Neutrophil (primary cell): ENCODE data around the gene STYX.

Experiments
- H3K27ac ChIP-seq: fragments of 200-600 bp; sonication (generic); 2 replicates; pipeline ENCODE4 v1.5.1; 2016; ENCODE audit warnings: mild to moderate bottlenecking, moderate library complexity
- H3K27me3 ChIP-seq: fragments of 200-600 bp; sonication (generic); 2 replicates; pipeline ENCODE4 v1.6.0; 2016; ENCODE audit warnings: mild to moderate bottlenecking
- H3K36me3 ChIP-seq: fragments of 200-600 bp; sonication (generic); 2 replicates; pipeline ENCODE4 v1.5.1; 2017
- H3K4me1 ChIP-seq, 2 experiments: fragments of 200-600 bp in 1 of 2; sonication (generic) in 1 of 2; 1 replicate in 1 of 2; 2 replicates in 1 of 2; pipeline versions ENCODE4 v1.5.1 to v1.6.1; 2013 to 2016; ENCODE audit warnings: low read depth in 1 of 2, low read length in 1 of 2, mild to moderate bottlenecking in 1 of 2, moderate library complexity in 1 of 2; ENCODE audit not compliant: control insufficient read depth in 1 of 2, insufficient read depth in 1 of 2
- H3K4me3 ChIP-seq, 2 experiments: fragments of 200-600 bp in 1 of 2; sonication (generic) in 1 of 2; 1 replicate in 1 of 2; 2 replicates in 1 of 2; pipeline ENCODE4 v1.5.1; 2013 to 2016; ENCODE audit warnings: low read depth in 1 of 2, low read length in 1 of 2, mild to moderate bottlenecking in 1 of 2, moderate library complexity in 1 of 2
- H3K9me3 ChIP-seq: fragments of 200-600 bp; sonication (generic); 2 replicates; pipeline ENCODE4 v1.5.1; 2016
- TF ChIP-seq, protein P1 (sequence below): fragments of 200-600 bp; sonication (generic); IDR thresholded peaks from 2 replicates; pipeline ENCODE4 v1.5.1; 2016; ENCODE audit warnings: antibody characterized with exemption

STYX gene

DNA sequence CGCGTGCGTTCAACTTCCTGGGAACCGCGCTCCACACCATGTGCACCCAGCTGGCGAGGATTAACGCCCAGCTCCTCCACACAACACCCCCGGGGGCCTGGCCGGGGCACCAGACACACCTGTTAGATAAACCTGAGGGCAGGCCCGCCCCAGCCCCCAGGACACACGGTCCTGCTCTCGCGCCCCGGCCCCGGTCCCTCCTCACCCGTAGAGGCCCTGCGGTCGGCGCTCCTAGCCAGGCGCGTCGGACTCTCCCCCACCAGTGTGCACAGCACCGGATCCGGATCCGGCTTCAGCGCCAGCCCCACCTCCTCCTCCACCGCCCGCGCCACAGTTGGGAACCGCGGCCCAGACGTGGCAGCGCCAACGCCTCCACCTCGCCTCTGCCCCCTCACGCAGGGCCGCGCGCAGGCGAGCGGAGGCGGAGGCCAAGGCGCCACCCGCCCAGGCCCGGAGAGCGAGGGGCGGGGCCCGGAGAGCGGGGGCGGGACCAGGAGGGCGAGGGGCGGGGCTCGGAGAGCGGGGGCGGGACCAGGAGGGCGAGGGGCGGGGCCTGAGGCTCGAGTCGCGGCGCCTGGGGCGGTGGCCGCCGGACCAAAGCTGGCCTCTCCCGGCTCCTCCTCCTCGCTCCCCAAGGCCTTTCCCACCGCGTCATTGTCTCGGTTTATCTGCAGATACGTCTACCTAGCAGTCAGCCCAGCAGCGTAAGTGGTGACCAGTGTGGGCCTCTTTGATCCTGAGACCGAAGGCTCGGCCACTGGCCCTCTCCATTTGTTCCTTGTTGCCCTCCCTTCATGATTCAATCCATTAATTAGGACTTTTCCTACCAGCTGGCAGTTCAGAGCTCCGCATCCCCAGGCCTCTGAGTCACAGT, 61.5 kb downstream of the STYX start, which contains the start of gene GNPNAT1:
Gene GNPNAT1, minus strand, starts transcription at position 385 of the 874 bp plus-strand sequence. CDS start 6,957 bp downstream, outside the sequence.
- Histone ChIP-seq H3K36me3 (no peaks in the 10 kb centered on the region), H3K4me3 (peak within 1 kb of the TSS; percentile 60 to 84), H3K27me3 (peaks cover 17% of the 10 kb centered on the region), H3K27ac (peak within 1 kb of the TSS; percentile 54), H3K4me1 (peaks cover 10 to 21% of the 10 kb centered on the region in 2 experiments), H3K9me3 (no peaks in the 10 kb centered on the region)
- TF ChIP-seq, protein P1, sequence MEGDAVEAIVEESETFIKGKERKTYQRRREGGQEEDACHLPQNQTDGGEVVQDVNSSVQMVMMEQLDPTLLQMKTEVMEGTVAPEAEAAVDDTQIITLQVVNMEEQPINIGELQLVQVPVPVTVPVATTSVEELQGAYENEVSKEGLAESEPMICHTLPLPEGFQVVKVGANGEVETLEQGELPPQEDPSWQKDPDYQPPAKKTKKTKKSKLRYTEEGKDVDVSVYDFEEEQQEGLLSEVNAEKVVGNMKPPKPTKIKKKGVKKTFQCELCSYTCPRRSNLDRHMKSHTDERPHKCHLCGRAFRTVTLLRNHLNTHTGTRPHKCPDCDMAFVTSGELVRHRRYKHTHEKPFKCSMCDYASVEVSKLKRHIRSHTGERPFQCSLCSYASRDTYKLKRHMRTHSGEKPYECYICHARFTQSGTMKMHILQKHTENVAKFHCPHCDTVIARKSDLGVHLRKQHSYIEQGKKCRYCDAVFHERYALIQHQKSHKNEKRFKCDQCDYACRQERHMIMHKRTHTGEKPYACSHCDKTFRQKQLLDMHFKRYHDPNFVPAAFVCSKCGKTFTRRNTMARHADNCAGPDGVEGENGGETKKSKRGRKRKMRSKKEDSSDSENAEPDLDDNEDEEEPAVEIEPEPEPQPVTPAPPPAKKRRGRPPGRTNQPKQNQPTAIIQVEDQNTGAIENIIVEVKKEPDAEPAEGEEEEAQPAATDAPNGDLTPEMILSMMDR = peak; percentile 39

- H3K36me3 ChIP-seq = no peaks in the 10 kb centered on the region
- H3K4me1 ChIP-seq = peaks cover 10 to 21% of the 10 kb centered on the region in 2 experiments
- H3K4me3 ChIP-seq = peak overlapping the region; percentile 34 to 84
- H3K27ac ChIP-seq = peak overlapping the region; percentile 54
- peaks cover 17% of the 10 kb centered on the region for H3K27me3 ChIP-seq
- no peaks in the 10 kb centered on the region for H3K9me3 ChIP-seq
- TF ChIP-seq, protein P1 = no peak
These were observed 62.1 kb downstream of the STYX start for GRCh38 chr14:52792097-52792415.

- H3K27me3 ChIP-seq = peaks cover 17% of the 10 kb centered on the region
- TF ChIP-seq, protein P1 = no peak
- H3K36me3 ChIP-seq = no peaks in the 10 kb centered on the region
- H3K27ac ChIP-seq = no peak overlapping the region
- peaks cover 10 to 21% of the 10 kb centered on the region in 2 experiments for H3K4me1 ChIP-seq
- H3K4me3 ChIP-seq = no peak overlapping the region
- no peaks in the 10 kb centered on the region for H3K9me3 ChIP-seq
These were observed 63.1 kb downstream of the STYX start for GRCh38 chr14:52793061-52793460.

- Histone ChIP-seq H3K4me3 (no peak overlapping the region), H3K9me3 (no peaks in the 10 kb centered on the region), H3K27me3 (no peaks in the 10 kb centered on the region), H3K36me3 (no peaks in the 10 kb centered on the region), H3K27ac (no peak overlapping the region), H3K4me1 (no peaks in the 10 kb centered on the region)
- TF ChIP-seq, protein P1 = no peak
These were observed 67.7 kb downstream of the STYX start for GRCh38 chr14:52797653-52798052.

DNA sequence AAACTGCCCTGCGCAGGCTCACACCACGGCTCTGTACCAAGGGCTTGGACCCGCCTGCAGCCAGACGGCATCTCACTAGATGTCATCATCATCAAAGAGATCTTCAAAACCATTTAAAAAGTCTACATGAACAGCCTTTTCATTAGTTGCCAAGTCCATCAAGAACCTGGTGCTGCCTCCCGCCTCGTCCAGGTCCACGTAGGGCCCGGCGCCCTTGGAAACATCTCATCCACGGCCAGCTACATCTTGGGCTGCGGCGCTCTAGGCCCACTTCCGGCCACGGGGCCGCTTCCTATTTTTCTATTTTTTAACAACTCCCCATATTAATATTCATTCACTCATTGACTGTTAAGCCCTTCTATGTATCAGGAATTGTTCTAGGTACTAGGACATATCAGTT, 68.9 kb downstream of the STYX start:
- Histone ChIP-seq H3K4me3 (no peak overlapping the region), H3K27ac (no peak overlapping the region), H3K4me1 (no peaks in the 10 kb centered on the region), H3K27me3 (no peaks in the 10 kb centered on the region), H3K9me3 (no peaks in the 10 kb centered on the region), H3K36me3 (no peaks in the 10 kb centered on the region)
- TF ChIP-seq, protein P1 = no peak
